ENCODE measurements around the gene CRTAP.

DNA sequence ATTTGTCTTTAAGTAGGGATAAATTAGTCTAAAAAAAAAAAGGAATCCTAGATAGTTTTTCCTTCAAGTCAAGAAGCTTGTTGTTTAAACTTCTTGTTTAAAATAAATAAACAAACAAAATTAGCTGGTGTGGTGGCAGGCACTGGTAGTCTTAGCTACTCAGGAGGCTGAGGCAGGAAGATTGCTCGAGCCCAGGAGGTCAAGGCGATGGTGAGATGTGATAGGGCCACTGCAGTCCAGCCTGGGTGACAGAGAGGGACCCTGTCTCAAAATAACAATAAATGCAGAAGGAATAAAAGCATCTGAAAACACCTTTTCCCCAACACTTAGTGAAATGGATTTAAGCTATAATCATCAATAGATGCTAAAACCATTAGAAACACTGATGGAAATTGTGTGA lies 35.8 kb upstream of the CRTAP start:
- TF ChIP-seq, protein P1, sequence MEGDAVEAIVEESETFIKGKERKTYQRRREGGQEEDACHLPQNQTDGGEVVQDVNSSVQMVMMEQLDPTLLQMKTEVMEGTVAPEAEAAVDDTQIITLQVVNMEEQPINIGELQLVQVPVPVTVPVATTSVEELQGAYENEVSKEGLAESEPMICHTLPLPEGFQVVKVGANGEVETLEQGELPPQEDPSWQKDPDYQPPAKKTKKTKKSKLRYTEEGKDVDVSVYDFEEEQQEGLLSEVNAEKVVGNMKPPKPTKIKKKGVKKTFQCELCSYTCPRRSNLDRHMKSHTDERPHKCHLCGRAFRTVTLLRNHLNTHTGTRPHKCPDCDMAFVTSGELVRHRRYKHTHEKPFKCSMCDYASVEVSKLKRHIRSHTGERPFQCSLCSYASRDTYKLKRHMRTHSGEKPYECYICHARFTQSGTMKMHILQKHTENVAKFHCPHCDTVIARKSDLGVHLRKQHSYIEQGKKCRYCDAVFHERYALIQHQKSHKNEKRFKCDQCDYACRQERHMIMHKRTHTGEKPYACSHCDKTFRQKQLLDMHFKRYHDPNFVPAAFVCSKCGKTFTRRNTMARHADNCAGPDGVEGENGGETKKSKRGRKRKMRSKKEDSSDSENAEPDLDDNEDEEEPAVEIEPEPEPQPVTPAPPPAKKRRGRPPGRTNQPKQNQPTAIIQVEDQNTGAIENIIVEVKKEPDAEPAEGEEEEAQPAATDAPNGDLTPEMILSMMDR (IDR thresholded peaks at IDR 0.05), result no peak
- no peak for TF ChIP-seq POLR2A (IDR thresholded peaks at IDR 0.05)

Data from right lobe of liver (tissue), 4 donors.